OCI-LY3 (cell line): ENCODE measurements around the gene FEZF1.

Experiments
- H2AFZ ChIP-seq: fragments of 200-600, 300-600 bp; shearing (Covaris generic); 2 replicates; pipeline ENCODE4 v1.6.0; 2014; ENCODE audit warnings: antibody characterized with exemption, low read depth, low read length
- H3K27ac ChIP-seq: fragments of 200-600, 300-600 bp; sonication (generic); 2 replicates; pipeline ENCODE4 v1.5.1; 2014; ENCODE audit warnings: mild to moderate bottlenecking, low read length, moderate library complexity, mixed read lengths
- H3K27me3 ChIP-seq: fragments of 200-600, 300-600 bp; sonication (generic); 2 replicates; pipeline ENCODE4 v1.6.1; 2014; ENCODE audit warnings: low read depth, low read length, mixed read lengths
- H3K36me3 ChIP-seq: fragments of 200-600, 300-600 bp; sonication (generic); replicated peaks from 2 replicates; pipeline ENCODE3; 2014; ENCODE audit warnings: low read depth, low read length, mixed read lengths
- H3K4me1 ChIP-seq: fragments of 300-600, 200-600 bp; sonication (generic); 2 replicates; pipeline ENCODE4 v1.6.1; 2014; ENCODE audit warnings: low read length, mixed read lengths
- H3K4me2 ChIP-seq: fragments of 200-600, 300-600 bp; sonication (generic); 2 replicates; pipeline ENCODE4 v1.6.1; 2014; ENCODE audit warnings: low read length, mixed read lengths
- H3K4me3 ChIP-seq: fragments of 300-600, 200-600 bp; sonication (generic); 2 replicates; pipeline ENCODE4 v1.5.1; 2014; ENCODE audit warnings: antibody characterized with exemption, mild to moderate bottlenecking, low read length, moderate library complexity
- H3K79me2 ChIP-seq: fragments of 300-600, 200-600 bp; shearing (Covaris generic); 2 replicates; pipeline ENCODE4 v1.6.1; 2014; ENCODE audit warnings: mild to moderate bottlenecking, low read length, mixed read lengths
- H3K9ac ChIP-seq: fragments of 300-600, 200-600 bp; shearing (Covaris generic); 2 replicates; pipeline ENCODE4 v1.6.0; 2014; ENCODE audit warnings: mild to moderate bottlenecking, low read length, moderate library complexity
- H3K9me3 ChIP-seq: fragments of 200-600, 300-600 bp; shearing (Covaris generic); 2 replicates; pipeline ENCODE4 v1.6.1; 2014; ENCODE audit warnings: low read length, mixed read lengths; ENCODE audit not compliant: insufficient read depth
- H4K20me1 ChIP-seq: fragments of 200-600, 300-600 bp; sonication (generic); 2 replicates; pipeline ENCODE4 v1.6.1; 2016; ENCODE audit warnings: low read length, mixed read lengths; ENCODE audit not compliant: insufficient read depth
- EZH2phosphoT487 ChIP-seq: fragments of 200-600 bp; shearing (Covaris generic); IDR thresholded peaks from 2 replicates; pipeline ENCODE4 v1.6.1; 2018; ENCODE audit warnings: antibody characterized with exemption, mixed run types, low read depth
- TF ChIP-seq, protein P1 (sequence below): fragments of 200-600, 300-600 bp; sonication (generic); IDR thresholded peaks from 2 replicates; pipeline ENCODE4 v1.5.1; 2014; ENCODE audit warnings: antibody characterized with exemption, low read length, low read depth

The FEZF1 gene

DNA sequence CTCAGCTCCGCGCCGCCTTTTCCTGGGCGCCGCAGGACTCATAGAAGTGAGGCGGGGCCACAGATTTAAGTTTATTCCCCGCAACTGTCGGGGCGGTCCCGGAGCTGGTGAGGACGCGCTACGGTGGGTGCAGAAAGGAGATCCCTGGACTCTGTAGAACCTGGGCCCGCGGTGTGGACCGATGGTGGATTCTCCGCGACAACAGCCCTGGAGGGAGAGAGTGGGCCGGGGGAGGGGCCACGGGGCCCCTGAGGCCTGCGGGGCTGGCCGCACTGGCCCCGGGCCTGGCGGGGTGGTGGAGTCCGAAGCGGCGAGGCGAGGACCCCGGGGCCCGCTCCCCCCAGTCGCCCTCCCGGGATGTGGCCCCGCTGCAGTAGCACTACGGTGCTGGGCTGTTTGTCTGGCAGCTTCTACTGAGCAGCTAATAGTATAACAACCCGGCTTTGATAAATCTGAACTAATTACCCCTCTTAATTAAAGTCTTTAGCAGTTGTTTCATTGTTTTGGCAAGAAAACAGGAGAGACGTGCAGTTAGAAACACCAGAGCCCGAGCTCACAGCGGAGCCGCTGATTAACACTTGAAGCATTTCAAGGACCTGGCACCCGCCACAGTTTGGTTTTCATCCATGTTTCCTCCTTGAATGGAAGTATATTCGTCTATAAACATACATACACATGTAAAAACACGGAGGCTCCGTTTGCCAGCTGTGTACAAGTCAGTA lies 4.2 kb downstream of the FEZF1 start:
- Histone ChIP-seq H3K4me1 (no peaks in the 10 kb centered on the region), H3K4me3 (no peak overlapping the region), H3K79me2 (no peaks in the 10 kb centered on the region), H3K9me3 (no peaks in the 10 kb centered on the region), H3K9ac (no peak overlapping the region), H3K36me3 (no peaks in the 10 kb centered on the region), H3K4me2 (no peak overlapping the region), H3K27ac (no peak overlapping the region), H2AFZ (no peak overlapping the region), H3K27me3 (no peaks in the 10 kb centered on the region), H4K20me1 (no peaks in the 10 kb centered on the region)
- no peak for TF ChIP-seq EZH2phosphoT487
- TF ChIP-seq, protein P1, sequence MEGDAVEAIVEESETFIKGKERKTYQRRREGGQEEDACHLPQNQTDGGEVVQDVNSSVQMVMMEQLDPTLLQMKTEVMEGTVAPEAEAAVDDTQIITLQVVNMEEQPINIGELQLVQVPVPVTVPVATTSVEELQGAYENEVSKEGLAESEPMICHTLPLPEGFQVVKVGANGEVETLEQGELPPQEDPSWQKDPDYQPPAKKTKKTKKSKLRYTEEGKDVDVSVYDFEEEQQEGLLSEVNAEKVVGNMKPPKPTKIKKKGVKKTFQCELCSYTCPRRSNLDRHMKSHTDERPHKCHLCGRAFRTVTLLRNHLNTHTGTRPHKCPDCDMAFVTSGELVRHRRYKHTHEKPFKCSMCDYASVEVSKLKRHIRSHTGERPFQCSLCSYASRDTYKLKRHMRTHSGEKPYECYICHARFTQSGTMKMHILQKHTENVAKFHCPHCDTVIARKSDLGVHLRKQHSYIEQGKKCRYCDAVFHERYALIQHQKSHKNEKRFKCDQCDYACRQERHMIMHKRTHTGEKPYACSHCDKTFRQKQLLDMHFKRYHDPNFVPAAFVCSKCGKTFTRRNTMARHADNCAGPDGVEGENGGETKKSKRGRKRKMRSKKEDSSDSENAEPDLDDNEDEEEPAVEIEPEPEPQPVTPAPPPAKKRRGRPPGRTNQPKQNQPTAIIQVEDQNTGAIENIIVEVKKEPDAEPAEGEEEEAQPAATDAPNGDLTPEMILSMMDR = no peak

DNA sequence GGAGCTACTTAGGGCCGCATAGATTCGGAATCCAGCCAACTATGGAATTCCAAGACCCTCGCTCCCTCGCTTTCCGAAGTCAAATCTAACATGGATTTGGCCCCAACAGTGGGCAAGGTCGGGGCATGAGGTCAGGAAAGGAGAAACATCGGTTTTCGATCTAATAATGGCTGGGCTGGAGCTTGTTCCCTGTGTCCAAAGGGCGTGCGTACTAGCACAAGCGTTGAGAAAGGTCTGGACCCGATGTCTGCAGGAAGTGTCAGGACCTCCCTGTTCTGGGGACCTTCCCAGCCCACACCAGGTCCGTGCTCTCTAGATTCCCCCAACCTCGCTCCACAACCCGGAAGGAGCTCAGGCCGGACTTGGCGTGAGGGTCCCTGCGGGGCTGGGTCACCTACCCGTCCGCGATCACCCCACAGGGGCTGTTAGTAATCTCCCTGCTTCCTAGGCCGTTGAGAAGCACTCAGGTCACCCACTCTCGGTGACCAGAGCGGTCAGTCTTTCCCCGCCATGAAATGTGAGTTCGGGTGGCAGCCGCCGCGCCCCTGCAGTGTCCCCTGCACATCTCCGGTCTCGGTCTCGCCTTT lies 4.8 kb downstream of the FEZF1 start:
- no peaks in the 10 kb centered on the region for H3K79me2 ChIP-seq
- no peaks in the 10 kb centered on the region for H3K36me3 ChIP-seq
- no peaks in the 10 kb centered on the region for H3K4me1 ChIP-seq
- no peak overlapping the region for H3K4me2 ChIP-seq
- TF ChIP-seq, protein P1 = no peak
- TF ChIP-seq EZH2phosphoT487 = no peak
- H3K9ac ChIP-seq = no peak overlapping the region
- H3K9me3 ChIP-seq = no peaks in the 10 kb centered on the region
- H3K27me3 ChIP-seq = no peaks in the 10 kb centered on the region
- H3K27ac ChIP-seq = no peak overlapping the region
- H3K4me3 ChIP-seq = no peak overlapping the region
- no peak overlapping the region for H2AFZ ChIP-seq
- no peaks in the 10 kb centered on the region for H4K20me1 ChIP-seq

DNA sequence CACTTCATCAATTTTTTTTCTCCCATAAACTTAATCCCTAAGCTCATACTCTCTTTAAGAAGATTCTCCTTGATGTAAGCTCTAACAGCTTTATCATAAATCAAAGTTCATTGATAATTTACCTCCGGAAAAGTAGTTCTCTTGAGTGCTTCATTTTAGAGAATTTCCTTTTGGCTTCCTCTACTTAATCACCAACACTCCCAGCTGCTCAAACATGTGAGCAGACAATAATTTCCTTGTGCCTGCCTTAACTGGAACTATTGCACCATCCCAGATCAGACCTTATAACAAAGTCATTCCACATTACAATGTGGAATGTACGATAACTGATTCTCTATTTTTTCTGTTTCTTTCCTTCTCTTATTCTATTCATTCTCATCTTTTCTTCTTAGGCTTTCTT lies 5.9 kb downstream of the FEZF1 start:
- Histone ChIP-seq H3K27me3 (no peaks in the 10 kb centered on the region), H3K79me2 (no peaks in the 10 kb centered on the region), H3K4me2 (no peak overlapping the region), H3K4me3 (no peak overlapping the region), H3K27ac (no peak overlapping the region), H4K20me1 (no peaks in the 10 kb centered on the region), H3K4me1 (no peaks in the 10 kb centered on the region), H3K9ac (no peak overlapping the region), H3K36me3 (no peaks in the 10 kb centered on the region), H2AFZ (no peak overlapping the region), H3K9me3 (no peaks in the 10 kb centered on the region)
- TF ChIP-seq, protein P1 = no peak
- TF ChIP-seq EZH2phosphoT487 = no peak

DNA sequence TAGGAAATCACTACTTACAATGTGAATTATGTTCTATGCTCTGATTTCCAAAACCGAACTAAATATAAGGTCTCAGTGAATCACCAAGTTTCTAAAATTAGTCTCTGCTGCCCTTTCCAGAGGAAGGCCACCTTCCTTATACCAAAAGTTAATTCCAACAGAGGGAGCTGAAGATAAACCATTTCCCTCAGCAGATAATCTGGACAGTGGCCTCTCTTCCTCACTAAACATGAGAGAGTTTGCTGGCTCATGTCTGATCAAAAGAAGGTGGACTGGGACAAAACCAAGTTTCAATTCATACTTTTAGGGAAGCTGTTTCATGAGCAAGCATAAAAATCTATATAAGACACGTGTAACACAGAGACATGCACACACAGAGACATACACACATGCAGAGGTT lies 6.4 kb downstream of the FEZF1 start:
- Histone ChIP-seq H3K4me2 (no peak overlapping the region), H3K36me3 (no peaks in the 10 kb centered on the region), H3K79me2 (no peaks in the 10 kb centered on the region), H3K9ac (no peak overlapping the region), H3K27me3 (no peaks in the 10 kb centered on the region), H3K4me3 (no peak overlapping the region), H3K27ac (no peak overlapping the region), H4K20me1 (no peaks in the 10 kb centered on the region), H3K9me3 (no peaks in the 10 kb centered on the region), H3K4me1 (no peaks in the 10 kb centered on the region), H2AFZ (no peak overlapping the region)
- TF ChIP-seq, protein P1 = no peak
- TF ChIP-seq EZH2phosphoT487 = no peak
